ENCODE measurements around the gene BSND. TPM values are rescaled to one million over a fixed set of nuclear protein-coding genes. Genes with fewer than 3 reads are reported as not detected.

The BSND gene
- total and polyA plus RNA-seq, 9 of the 15 experiments (the other 6 are each of a cell fraction or from before 2014, with no cell fraction given), result not detected

DNA sequence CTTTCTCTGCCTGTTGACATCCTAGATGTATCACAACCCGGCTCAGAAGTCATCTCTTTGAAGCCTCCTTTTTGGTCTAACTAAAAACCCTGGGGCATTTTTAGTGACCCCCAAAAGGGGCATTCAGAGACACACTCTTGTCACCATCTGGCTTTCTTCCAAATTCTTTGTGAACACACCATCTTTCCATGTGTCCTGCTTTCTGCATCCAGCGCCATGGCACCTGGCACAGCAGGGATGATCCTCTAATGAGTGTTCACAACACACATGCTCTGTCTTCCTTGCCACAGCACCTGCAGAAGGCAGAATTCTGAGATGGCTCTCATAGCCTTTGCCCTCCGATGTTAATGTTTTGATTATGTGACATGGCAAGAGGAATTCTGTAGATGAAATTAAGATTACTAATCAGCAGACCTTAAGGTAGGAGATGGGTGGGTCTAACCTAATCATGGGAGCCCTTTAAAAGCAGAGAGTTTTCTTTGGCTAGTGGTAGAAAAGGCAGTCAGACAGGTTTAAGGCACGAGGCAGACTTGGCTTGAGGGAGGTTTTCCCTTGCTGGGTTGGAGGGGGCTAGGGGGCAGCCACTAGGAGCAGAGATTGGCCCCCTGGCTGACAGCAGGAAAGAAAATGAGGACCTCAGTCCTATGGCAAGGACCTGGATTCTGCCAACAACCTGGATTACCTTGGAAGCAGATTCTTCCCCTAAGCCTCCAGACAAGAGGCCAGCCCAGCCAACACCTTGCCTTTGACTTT lies 23.2 kb upstream of the BSND start:
- in situ Hi-C loops (cut with MboI), result no loop called here
- 0% methylated on average over 4 of the region's 4 CpGs for WGBS (ENCODE audit: insufficient coverage, low coverage, missing lambda C conversion rate)
- no peak for FAIRE-seq

DNA sequence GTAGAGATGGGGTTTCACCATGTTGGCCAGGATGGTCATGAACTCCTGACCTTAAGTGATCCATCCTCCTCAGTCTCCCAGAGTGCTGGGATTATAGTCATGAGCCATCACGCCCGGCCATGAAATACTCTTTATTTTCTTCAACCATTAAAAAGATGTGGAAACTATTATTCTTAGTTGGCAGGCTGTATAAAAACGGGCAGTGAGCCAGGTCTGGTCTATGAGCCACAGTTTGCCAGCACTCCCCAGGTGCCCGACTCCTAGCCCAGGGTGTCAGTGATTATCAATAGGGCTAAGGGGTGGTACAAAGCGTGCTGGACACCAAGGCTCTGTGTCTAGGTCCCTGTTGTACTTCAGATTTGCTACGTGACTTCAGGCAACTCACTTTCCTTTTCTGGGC lies 22.0 kb upstream of the BSND start:
- Histone ChIP-seq H3K27me3 (ENCODE audit: control insufficient read depth in 2 of 2, insufficient read depth in 2 of 2, low read length in 2 of 2) (peaks cover 23 to 66% of the 10 kb centered on the region in 2 experiments), H3K4me3 (no peak overlapping the region), H2AFZ (ENCODE audit: low read depth, low read length) (no peak overlapping the region), H3K4me1 (replicated peaks in 1 of 2; ENCODE audit: control insufficient read depth in 2 of 2, insufficient read depth in 2 of 2, low read length in 2 of 2) (peaks cover 0 to 10% of the 10 kb centered on the region in 2 experiments; a peak in 2 of 5 replicates), H3K9me3 (replicated peaks; ENCODE audit: control insufficient read depth, insufficient read depth, low read depth, low read length) (no peaks in the 10 kb centered on the region), H3K79me2 (ENCODE audit: control insufficient read depth, insufficient read depth, low read length) (no peaks in the 10 kb centered on the region), H4K20me1 (replicated peaks; ENCODE audit: control insufficient read depth, insufficient read depth, low read length) (0 out of 2 replicates have a peak, but pooled peaks cover 5% of the 10 kb centered on the region), H3K27ac (ENCODE audit: extremely low read depth, low read depth, low read length) (no peak overlapping the region), H3K36me3 (ENCODE audit: control insufficient read depth, insufficient read depth, low read length) (no peaks in the 10 kb centered on the region), H3K9me1 (ENCODE audit: control insufficient read depth, insufficient read depth, low read length) (no peaks in the 10 kb centered on the region), H3K9ac (ENCODE audit: insufficient read depth in 1 of 2, low read depth in 2 of 2, low read length in 2 of 2) (no peak overlapping the region), H3K4me2 (ENCODE audit: insufficient read depth, low read length) (no peak overlapping the region)
- WGBS (ENCODE audit: insufficient coverage, low coverage, missing lambda C conversion rate), result 0% methylated on average over 6 of the region's 6 CpGs
- no peak for DNase-seq (ENCODE audit: extremely low read depth in 1 of 4, low spot score in 3 of 4)
- no peak for FAIRE-seq
- intact Hi-C loops (cut with micrococcal nuclease), result no loop called here
- ATAC-seq, result no peak
- ChIA-PET CTCF (ENCODE audit: low intra/inter-chr PET ratio) (no interaction called here), POLR2A (interaction anchor here (0.8 kb wide), 1 partner anchor 28 kb away, joined by 4 read pairs; no protein-coding TSS in a partner anchor)
- in situ Hi-C loops (cut with MboI), result no loop called here
- BruUV-seq (replicated peaks), result no TSS peak
- no peak for TF ChIP-seq CC2D1A (IDR thresholded peaks at IDR 0.05)
- TF ChIP-seq RB1 (IDR thresholded peaks at IDR 0.05; ENCODE audit: low read depth), result no peak
- TF ChIP-seq, protein P1, sequence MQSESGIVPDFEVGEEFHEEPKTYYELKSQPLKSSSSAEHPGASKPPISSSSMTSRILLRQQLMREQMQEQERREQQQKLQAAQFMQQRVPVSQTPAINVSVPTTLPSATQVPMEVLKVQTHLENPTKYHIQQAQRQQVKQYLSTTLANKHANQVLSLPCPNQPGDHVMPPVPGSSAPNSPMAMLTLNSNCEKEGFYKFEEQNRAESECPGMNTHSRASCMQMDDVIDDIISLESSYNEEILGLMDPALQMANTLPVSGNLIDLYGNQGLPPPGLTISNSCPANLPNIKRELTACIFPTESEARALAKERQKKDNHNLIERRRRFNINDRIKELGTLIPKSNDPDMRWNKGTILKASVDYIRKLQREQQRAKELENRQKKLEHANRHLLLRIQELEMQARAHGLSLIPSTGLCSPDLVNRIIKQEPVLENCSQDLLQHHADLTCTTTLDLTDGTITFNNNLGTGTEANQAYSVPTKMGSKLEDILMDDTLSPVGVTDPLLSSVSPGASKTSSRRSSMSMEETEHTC (IDR thresholded peaks at IDR 0.05), result no peak
- TF ChIP-seq CREBBP (IDR thresholded peaks at IDR 0.05; ENCODE audit: low read depth, low read length), result no peak
- TF ChIP-seq, protein P2, sequence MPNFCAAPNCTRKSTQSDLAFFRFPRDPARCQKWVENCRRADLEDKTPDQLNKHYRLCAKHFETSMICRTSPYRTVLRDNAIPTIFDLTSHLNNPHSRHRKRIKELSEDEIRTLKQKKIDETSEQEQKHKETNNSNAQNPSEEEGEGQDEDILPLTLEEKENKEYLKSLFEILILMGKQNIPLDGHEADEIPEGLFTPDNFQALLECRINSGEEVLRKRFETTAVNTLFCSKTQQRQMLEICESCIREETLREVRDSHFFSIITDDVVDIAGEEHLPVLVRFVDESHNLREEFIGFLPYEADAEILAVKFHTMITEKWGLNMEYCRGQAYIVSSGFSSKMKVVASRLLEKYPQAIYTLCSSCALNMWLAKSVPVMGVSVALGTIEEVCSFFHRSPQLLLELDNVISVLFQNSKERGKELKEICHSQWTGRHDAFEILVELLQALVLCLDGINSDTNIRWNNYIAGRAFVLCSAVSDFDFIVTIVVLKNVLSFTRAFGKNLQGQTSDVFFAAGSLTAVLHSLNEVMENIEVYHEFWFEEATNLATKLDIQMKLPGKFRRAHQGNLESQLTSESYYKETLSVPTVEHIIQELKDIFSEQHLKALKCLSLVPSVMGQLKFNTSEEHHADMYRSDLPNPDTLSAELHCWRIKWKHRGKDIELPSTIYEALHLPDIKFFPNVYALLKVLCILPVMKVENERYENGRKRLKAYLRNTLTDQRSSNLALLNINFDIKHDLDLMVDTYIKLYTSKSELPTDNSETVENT (CRISPR knock-in tag; IDR thresholded peaks at IDR 0.05), result no peak
- TF ChIP-seq RBM39 (optimal IDR thresholded peaks at IDR 0.05; ENCODE audit: low read depth, low read length), result no peak
- no peak for TF ChIP-seq HNRNPK (IDR thresholded peaks at IDR 0.05; ENCODE audit: low read depth, low read length, poor library complexity, severe bottlenecking)
- TF ChIP-seq TCF7 (IDR thresholded peaks at IDR 0.05; ENCODE audit: borderline replicate concordance), result no peak
- TF ChIP-seq BCL6 (CRISPR knock-in tag; IDR thresholded peaks at IDR 0.05), result no peak

More for the DNA sequence above, 23.2 kb upstream of the BSND start:
- CTCF ChIA-PET (ENCODE audit: low intra/inter-chr PET ratio), result interaction anchor here (0.6 kb wide), 1 partner anchor 20 kb away, joined by 6 read pairs; no protein-coding TSS in a partner anchor
- Histone ChIP-seq H3K4me3 (no peak overlapping the region), H3K4me2 (ENCODE audit: insufficient read depth, low read length) (no peak overlapping the region), H3K27me3 (ENCODE audit: control insufficient read depth in 2 of 2, insufficient read depth in 2 of 2, low read length in 2 of 2) (peaks cover 23 to 64% of the 10 kb centered on the region in 2 experiments), H3K79me2 (ENCODE audit: control insufficient read depth, insufficient read depth, low read length) (no peaks in the 10 kb centered on the region), H3K9me3 (replicated peaks; ENCODE audit: control insufficient read depth, insufficient read depth, low read depth, low read length) (no peaks in the 10 kb centered on the region), H3K4me1 (replicated peaks in 1 of 2; ENCODE audit: control insufficient read depth in 2 of 2, insufficient read depth in 2 of 2, low read length in 2 of 2) (peaks cover 0 to 4% of the 10 kb centered on the region in 2 experiments; a peak in 2 of 5 replicates), H3K9me1 (ENCODE audit: control insufficient read depth, insufficient read depth, low read length) (no peaks in the 10 kb centered on the region), H2AFZ (ENCODE audit: low read depth, low read length) (no peak overlapping the region), H4K20me1 (replicated peaks; ENCODE audit: control insufficient read depth, insufficient read depth, low read length) (0 out of 2 replicates have a peak, but pooled peaks cover 5% of the 10 kb centered on the region), H3K27ac (ENCODE audit: extremely low read depth, low read depth, low read length) (no peak overlapping the region), H3K36me3 (ENCODE audit: control insufficient read depth, insufficient read depth, low read length) (no peaks in the 10 kb centered on the region), H3K9ac (ENCODE audit: insufficient read depth in 1 of 2, low read depth in 2 of 2, low read length in 2 of 2) (no peak overlapping the region)
- TF ChIP-seq RBM15 (IDR thresholded peaks at IDR 0.05; ENCODE audit: insufficient read depth, low read length), result no peak
- TF ChIP-seq CHCHD3 (CRISPR knock-in tag; IDR thresholded peaks at IDR 0.05), result no peak
- no peak for ATAC-seq
- POLR2A ChIA-PET, result interaction anchor here (0.8 kb wide), 1 partner anchor 31 kb away, joined by 3 read pairs; no protein-coding TSS in a partner anchor
- no TSS peak for BruUV-seq (replicated peaks)
- intact Hi-C loops (cut with micrococcal nuclease), result no loop called here
- no peak for DNase-seq (ENCODE audit: extremely low read depth in 1 of 4, low spot score in 3 of 4)
